IMR-90 (cell line): ENCODE measurements around the gene ITGA6. TPM values are rescaled to one million over a fixed set of nuclear protein-coding genes. Genes with fewer than 3 reads are reported as not detected.

Experiments
- ATAC-seq: fragments of 200-7000 bp; cut with Tn5 transposase; 2 replicates; pipeline ENCODE4 v1.9.1; 2020; ENCODE audit warnings: low read depth, mild to moderate bottlenecking, moderate library complexity
- BruUV-seq: library from RNA; stranded (reverse); fragments of 400-500 nt; replicated peaks from 2 replicates; lab custom pipeline; 2021; lab: Mats Ljungman, UMichigan
- CTCF ChIA-PET: fragments of 300-600 bp; formaldehyde crosslinking; extraction: SDS; loops from one replicate; lab custom pipeline; 2021; ENCODE audit warnings: antibody characterized with exemption; lab: Yijun Ruan, JAX
- POLR2A ChIA-PET: fragments of 300-600 bp; sonication (Branson Sonifier 250); formaldehyde crosslinking; loops from one replicate; lab custom pipeline; 2022; ENCODE audit warnings: antibody characterized with exemption; ENCODE audit not compliant: unreplicated experiment; lab: Charles Lee
- DNase-seq: peaks from one replicate; pipeline ENCODE4 v3.0.0; 2013
- H2AFZ ChIP-seq: replicated peaks from 2 replicates; pipeline ENCODE3; 2013; ENCODE audit warnings: low read length, mild to moderate bottlenecking; ENCODE audit not compliant: poor library complexity
- H2AK5ac ChIP-seq: 2 replicates; pipeline ENCODE4 v1.6.1; 2013; ENCODE audit warnings: low read depth, low read length, inconsistent platforms
- H2AK9ac ChIP-seq: replicated peaks from 2 replicates; pipeline ENCODE3; 2013; ENCODE audit warnings: mild to moderate bottlenecking, low read depth, low read length, moderate library complexity; ENCODE audit not compliant: poor library complexity
- H2BK120ac ChIP-seq: 2 replicates; pipeline ENCODE4 v1.6.1; 2013; ENCODE audit warnings: low read depth, low read length, inconsistent platforms
- H2BK15ac ChIP-seq: 3 replicates; pipeline ENCODE4 v1.6.1; 2013; ENCODE audit warnings: low read depth, low read length, inconsistent platforms
- H2BK20ac ChIP-seq: 2 replicates; pipeline ENCODE4 v1.6.1; 2013; ENCODE audit warnings: low read depth, mild to moderate bottlenecking, inconsistent platforms, low read length, moderate library complexity
- H2BK5ac ChIP-seq: 2 replicates; pipeline ENCODE4 v1.6.1; 2013; ENCODE audit warnings: mild to moderate bottlenecking, low read depth, low read length, inconsistent platforms; ENCODE audit not compliant: poor library complexity, severe bottlenecking
- H3K14ac ChIP-seq: replicated peaks from 2 replicates; pipeline ENCODE4 v1.6.1; 2013; ENCODE audit warnings: low read depth, low read length, inconsistent platforms
- H3K18ac ChIP-seq: 2 replicates; pipeline ENCODE4 v1.6.1; 2013; ENCODE audit warnings: low read depth, low read length, control low read depth
- H3K23ac ChIP-seq: 2 replicates; pipeline ENCODE4 v1.6.1; 2013; ENCODE audit warnings: low read depth, low read length, inconsistent platforms
- H3K27ac ChIP-seq: 2 replicates; pipeline ENCODE4 v1.5.1; 2013; ENCODE audit warnings: mild to moderate bottlenecking, control low read depth, low read length; ENCODE audit not compliant: insufficient read depth
- H3K27me3 ChIP-seq: 2 replicates; pipeline ENCODE4 v1.6.1; 2013; ENCODE audit warnings: low read length; ENCODE audit not compliant: control insufficient read depth, insufficient read depth
- H3K36me3 ChIP-seq: 2 replicates; pipeline ENCODE4 v1.6.1; 2013; ENCODE audit warnings: low read length, mixed read lengths; ENCODE audit not compliant: control insufficient read depth, insufficient read depth
- H3K4ac ChIP-seq: 2 replicates; pipeline ENCODE4 v1.6.1; 2013; ENCODE audit warnings: low read depth, low read length, inconsistent platforms
- H3K4me1 ChIP-seq: 2 replicates; pipeline ENCODE4 v1.6.1; 2013; ENCODE audit warnings: low read length, mixed read lengths; ENCODE audit not compliant: control insufficient read depth, insufficient read depth
- H3K4me2 ChIP-seq: 2 replicates; pipeline ENCODE4 v1.6.1; 2013; ENCODE audit warnings: low read depth, mild to moderate bottlenecking, control low read depth, low read length, moderate library complexity
- H3K4me3 ChIP-seq: 2 replicates; pipeline ENCODE4 v1.5.1; 2013; ENCODE audit warnings: low read depth, mild to moderate bottlenecking, control low read depth, low read length, moderate library complexity; ENCODE audit not compliant: insufficient read depth
- H3K56ac ChIP-seq: 2 replicates; pipeline ENCODE4 v1.6.1; 2013; ENCODE audit warnings: low read length, inconsistent platforms; ENCODE audit not compliant: insufficient read depth; ENCODE audit errors: extremely low read depth
- H3K79me1 ChIP-seq, 2 experiments: 2 replicates each; pipeline ENCODE4 v1.6.1; 2013; ENCODE audit warnings: low read length in 2 of 2, inconsistent platforms in 1 of 2, low read depth in 1 of 2
- H3K9ac ChIP-seq: 2 replicates; pipeline ENCODE4 v1.6.1; 2013; ENCODE audit warnings: low read depth, low read length, control low read depth
- H3K9me1 ChIP-seq: 2 replicates; pipeline ENCODE4 v1.6.1; 2013; ENCODE audit warnings: low read length, inconsistent platforms; ENCODE audit not compliant: insufficient read depth
- H3K9me3 ChIP-seq: 2 replicates; pipeline ENCODE4 v1.6.1; 2013; ENCODE audit warnings: low read length; ENCODE audit not compliant: control insufficient read depth, insufficient read depth
- H4K20me1 ChIP-seq: 2 replicates; pipeline ENCODE4 v1.6.1; 2013; ENCODE audit warnings: low read length, inconsistent platforms; ENCODE audit not compliant: insufficient read depth
- H4K5ac ChIP-seq: 2 replicates; pipeline ENCODE4 v1.6.1; 2013; ENCODE audit warnings: mild to moderate bottlenecking, low read depth, low read length, control low read depth
- H4K8ac ChIP-seq, 2 experiments: 2 replicates each; pipeline ENCODE4 v1.6.1; 2013; ENCODE audit warnings: low read depth in 2 of 2, low read length in 2 of 2, control low read depth in 1 of 2, inconsistent platforms in 1 of 2
- H4K91ac ChIP-seq: 2 replicates; pipeline ENCODE4 v1.6.1; 2013; ENCODE audit warnings: low read depth, low read length, inconsistent platforms; ENCODE audit not compliant: insufficient read depth
- BHLHE40 ChIP-seq: fragments of 150-350 bp; IDR thresholded peaks from 2 replicates; pipeline ENCODE4 v1.6.1; 2016; ENCODE audit warnings: mild to moderate bottlenecking, low read depth, low read length
- FOS ChIP-seq: fragments of 150-350 bp; IDR thresholded peaks from 2 replicates; pipeline ENCODE4 v1.6.1; 2016; ENCODE audit warnings: low read depth, low read length
- MAFK ChIP-seq: IDR thresholded peaks from 2 replicates; pipeline ENCODE4 v1.6.1; 2012; ENCODE audit warnings: low read depth, low read length, improper control_type of control experiment
- MAZ ChIP-seq: IDR thresholded peaks from 2 replicates; pipeline ENCODE4 v1.6.1; 2012; ENCODE audit warnings: low read depth, mild to moderate bottlenecking, low read length, improper control_type of control experiment, moderate library complexity, borderline replicate concordance
- MXI1 ChIP-seq: IDR thresholded peaks from 2 replicates; pipeline ENCODE4 v1.6.1; 2012; ENCODE audit warnings: low read depth, mild to moderate bottlenecking, low read length, moderate library complexity, borderline replicate concordance
- NFE2L2 ChIP-seq: fragments of 150-350 bp; IDR thresholded peaks from 2 replicates; pipeline ENCODE4 v1.6.1; 2016; ENCODE audit warnings: low read depth, mild to moderate bottlenecking, low read length
- POLR2A ChIP-seq: IDR thresholded peaks from 2 replicates; pipeline ENCODE4 v1.6.1; 2012; ENCODE audit warnings: mild to moderate bottlenecking, low read depth, low read length
- RAD21 ChIP-seq: IDR thresholded peaks from 2 replicates; pipeline ENCODE4 v1.6.1; 2012; ENCODE audit warnings: low read length, improper control_type of control experiment
- RCOR1 ChIP-seq: IDR thresholded peaks from 2 replicates; pipeline ENCODE4 v1.6.1; 2012; ENCODE audit warnings: mild to moderate bottlenecking, low read length, improper control_type of control experiment; ENCODE audit not compliant: insufficient replicate concordance
- RFX5 ChIP-seq: IDR thresholded peaks from 2 replicates; pipeline ENCODE4 v1.8.0; 2012; ENCODE audit warnings: low read depth, mild to moderate bottlenecking, low read length, moderate library complexity
- SMC3 ChIP-seq: fragments of 150-350 bp; IDR thresholded peaks from 2 replicates; pipeline ENCODE4 v1.6.1; 2016; ENCODE audit warnings: low read depth, mild to moderate bottlenecking, antibody characterized with exemption, low read length, moderate library complexity
- WGBS, 2 experiments: methylation state at CpG; one replicate each; pipeline versions ENCODE4 v1.1.5 to v1.1.7; 2013; ENCODE audit warnings: missing lambda C conversion rate in 2 of 2; ENCODE audit not compliant: insufficient read length in 1 of 2; ENCODE audit errors: extremely low coverage in 2 of 2; 5-methylcytosine and 5-hydroxymethylcytosine counted together
- dilution Hi-C: fragments of 300-500 bp; cut with HindIII; formaldehyde crosslinking; loops from one replicate; pipeline ENCODE4 v1.14.3; 2018; ENCODE audit warnings: low sequenced_read_pairs; ENCODE audit not compliant: unreplicated experiment
- in situ Hi-C: fragments of 300-500 bp; cut with MboI; formaldehyde crosslinking; loops from 3 replicates; pipeline ENCODE4 v1.14.3; 2019; ENCODE audit warnings: low sequenced_read_pairs, inconsistent platforms, mixed read lengths
- intact Hi-C: fragments of 100-400 bp; cut with micrococcal nuclease; formaldehyde crosslinking; loops from 2 replicates; pipeline ENCODE4 v1.10.0; 2022
- polyA plus RNA-seq, 3 experiments: library from polyadenylated mRNA; depleted of rRNA; stranded (reverse); fragments of >200 nt; gene quantifications; 2 replicates each; pipeline ENCODE4 v1.2.3, GENCODE V29; 2012; ENCODE audit warnings: low replicate concordance in 1 of 3
- total RNA-seq: library from RNA; depleted of rRNA; stranded (reverse); fragments of >200 nt; gene quantifications from 2 replicates; pipeline ENCODE4 v1.2.3, GENCODE V29; 2012

ITGA6 gene
- total and polyA plus RNA-seq, 2 of the 4 experiments (the other 2 are of a cell fraction): 12.5 to 43.9 TPM

- 76% methylated on average over 7 of the region's 8 CpGs; no CpG with 5 or more reads in 1 of the 2 experiments for WGBS, 2 experiments
- no peaks in the 10 kb centered on the region for H3K27me3 ChIP-seq
- intact Hi-C loops: no loop called here
These were observed 22.6 kb downstream of the ITGA6 start for GRCh38 chr2:172449911-172450550.

More at GRCh38 chr2:172449911-172450550, 22.6 kb downstream of the ITGA6 start:
- Histone ChIP-seq H3K4me3 (no peak overlapping the region), H2AK9ac (no peak overlapping the region), H3K4me2 (no peak overlapping the region), H3K27ac (no peak overlapping the region), H4K5ac (no peak overlapping the region), H4K8ac (no peak overlapping the region; a peak in 1 of 4 replicates), H2BK15ac (no peak overlapping the region), H3K14ac (no peak overlapping the region), H3K23ac (no peak overlapping the region), H3K4me1 (peaks cover 5% of the 10 kb centered on the region), H3K9me1 (peaks cover 7% of the 10 kb centered on the region; the same call in 1 of the 2 replicates), H3K36me3 (no peaks in the 10 kb centered on the region), H3K9ac (no peak overlapping the region), H3K79me1 (peaks cover 39 to 41% of the 10 kb centered on the region in 2 experiments), H2AFZ (no peak overlapping the region), H3K18ac (no peak overlapping the region), H3K56ac (no peak overlapping the region), H2BK5ac (no peak overlapping the region), H3K9me3 (no peaks in the 10 kb centered on the region), H2BK120ac (0 out of 2 replicates have a peak overlapping the region, but pooled peaks have one; percentile 16), H2AK5ac (peak overlapping the region; percentile 1; the same call in 1 of the 2 replicates), H4K20me1 (no peaks in the 10 kb centered on the region; the same call in 1 of the 2 replicates), H2BK20ac (peak overlapping the region; percentile 42; the same call in 1 of the 2 replicates), H3K4ac (no peak overlapping the region), H4K91ac (no peak overlapping the region)
- peak; percentile 61 for DNase-seq
- BruUV-seq: no TSS peak
- dilution Hi-C loops: no loop called here
- in situ Hi-C loops: loop anchor here (25.0 kb wide), 2 partner anchors 638 to 738 kb away; no protein-coding TSS in a partner anchor
- TF ChIP-seq RFX5 (no peak), SMC3 (no peak), BHLHE40 (no peak), RAD21 (no peak), RCOR1 (no peak), MAZ (no peak), MAFK (no peak), NFE2L2 (no peak), POLR2A (no peak), FOS (no peak), MXI1 (no peak)
- POLR2A ChIA-PET: no interaction called here
- peak; percentile 53 for ATAC-seq
- CTCF ChIA-PET: no interaction called here
